Measurements from ENCODE around the gene PRKG1. TPM values are rescaled to one million over a fixed set of nuclear protein-coding genes. Genes with fewer than 3 reads are reported as not detected.

PRKG1 gene
- total RNA-seq, 2 donors from 2014 or later = 1.3 to 2.7 TPM

- Histone ChIP-seq H3K36me3 (ENCODE audit: control insufficient read depth, insufficient read depth, low read length) (no peaks in the 10 kb centered on the region), H3K4me1 (ENCODE audit: control insufficient read depth, insufficient read depth, low read length) (no peaks in the 10 kb centered on the region), H3K27ac (ENCODE audit: low read depth, low read length) (no peak overlapping the region), H3K9ac (ENCODE audit: extremely low read depth, low read length, poor library complexity, severe bottlenecking) (no peak overlapping the region), H3K27me3 (ENCODE audit: control insufficient read depth, insufficient read depth, low read length, poor library complexity, severe bottlenecking) (no peaks in the 10 kb centered on the region), H3K4me3 (ENCODE audit: low read length) (no peak overlapping the region), H3K9me3 (ENCODE audit: control insufficient read depth, low read length) (no peaks in the 10 kb centered on the region)
- TF ChIP-seq, protein P1, sequence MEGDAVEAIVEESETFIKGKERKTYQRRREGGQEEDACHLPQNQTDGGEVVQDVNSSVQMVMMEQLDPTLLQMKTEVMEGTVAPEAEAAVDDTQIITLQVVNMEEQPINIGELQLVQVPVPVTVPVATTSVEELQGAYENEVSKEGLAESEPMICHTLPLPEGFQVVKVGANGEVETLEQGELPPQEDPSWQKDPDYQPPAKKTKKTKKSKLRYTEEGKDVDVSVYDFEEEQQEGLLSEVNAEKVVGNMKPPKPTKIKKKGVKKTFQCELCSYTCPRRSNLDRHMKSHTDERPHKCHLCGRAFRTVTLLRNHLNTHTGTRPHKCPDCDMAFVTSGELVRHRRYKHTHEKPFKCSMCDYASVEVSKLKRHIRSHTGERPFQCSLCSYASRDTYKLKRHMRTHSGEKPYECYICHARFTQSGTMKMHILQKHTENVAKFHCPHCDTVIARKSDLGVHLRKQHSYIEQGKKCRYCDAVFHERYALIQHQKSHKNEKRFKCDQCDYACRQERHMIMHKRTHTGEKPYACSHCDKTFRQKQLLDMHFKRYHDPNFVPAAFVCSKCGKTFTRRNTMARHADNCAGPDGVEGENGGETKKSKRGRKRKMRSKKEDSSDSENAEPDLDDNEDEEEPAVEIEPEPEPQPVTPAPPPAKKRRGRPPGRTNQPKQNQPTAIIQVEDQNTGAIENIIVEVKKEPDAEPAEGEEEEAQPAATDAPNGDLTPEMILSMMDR (conservative IDR thresholded peaks at IDR 0.05) = no peak
- H3K4me1 Mint-ChIP-seq = peaks cover 19% of the 10 kb centered on the region
- no peak overlapping the region for H3K27ac Mint-ChIP-seq
- H3K4me3 Mint-ChIP-seq = no peak overlapping the region
- no peaks in the 10 kb centered on the region for H3K9me3 Mint-ChIP-seq
- H3K27me3 Mint-ChIP-seq (ENCODE audit: insufficient read depth) = no peaks in the 10 kb centered on the region
- 85 to 93% methylated on average over 4 of the region's 4 CpGs for WGBS, 2 experiments (ENCODE audit: insufficient coverage in 1 of 2, insufficient read length in 1 of 2)
- DNase-seq = no peak
- H3K36me3 Mint-ChIP-seq (ENCODE audit: low read depth) = no peaks in the 10 kb centered on the region
Measured at GRCh38 chr10:51086710-51087109, 12.4 kb downstream of the PRKG1 start.

- peaks cover 2% of the 10 kb centered on the region for H3K27me3 Mint-ChIP-seq (ENCODE audit: insufficient read depth)
- H3K27me3 ChIP-seq (ENCODE audit: control insufficient read depth, insufficient read depth, low read length, poor library complexity, severe bottlenecking) = no peaks in the 10 kb centered on the region
- H3K27ac ChIP-seq (ENCODE audit: low read depth, low read length) = no peak overlapping the region
- H3K4me3 Mint-ChIP-seq = no peak overlapping the region
- no peaks in the 10 kb centered on the region for H3K4me1 ChIP-seq (ENCODE audit: control insufficient read depth, insufficient read depth, low read length)
- no peak overlapping the region for H3K27ac Mint-ChIP-seq
- no peak overlapping the region for H3K9ac ChIP-seq (ENCODE audit: extremely low read depth, low read length, poor library complexity, severe bottlenecking)
- no peaks in the 10 kb centered on the region for H3K9me3 ChIP-seq (ENCODE audit: control insufficient read depth, low read length)
- no peaks in the 10 kb centered on the region for H3K36me3 Mint-ChIP-seq (ENCODE audit: low read depth)
- TF ChIP-seq, protein P1 (conservative IDR thresholded peaks at IDR 0.05) = no peak
- H3K4me1 Mint-ChIP-seq = peaks cover 21% of the 10 kb centered on the region
- H3K4me3 ChIP-seq (ENCODE audit: low read length) = no peak overlapping the region
- H3K9me3 Mint-ChIP-seq = no peaks in the 10 kb centered on the region
- no peaks in the 10 kb centered on the region for H3K36me3 ChIP-seq (ENCODE audit: control insufficient read depth, insufficient read depth, low read length)
- no peak for DNase-seq
Measured at GRCh38 chr10:51087114-51087513, 12.8 kb downstream of the PRKG1 start.

- Histone ChIP-seq H3K27ac (ENCODE audit: low read depth, low read length) (no peak overlapping the region), H3K36me3 (ENCODE audit: control insufficient read depth, insufficient read depth, low read length) (no peaks in the 10 kb centered on the region), H3K9me3 (ENCODE audit: control insufficient read depth, low read length) (no peaks in the 10 kb centered on the region), H3K4me1 (ENCODE audit: control insufficient read depth, insufficient read depth, low read length) (no peaks in the 10 kb centered on the region), H3K27me3 (ENCODE audit: control insufficient read depth, insufficient read depth, low read length, poor library complexity, severe bottlenecking) (no peaks in the 10 kb centered on the region), H3K4me3 (ENCODE audit: low read length) (no peak overlapping the region), H3K9ac (ENCODE audit: extremely low read depth, low read length, poor library complexity, severe bottlenecking) (no peak overlapping the region)
- DNase-seq = no peak
- no peak overlapping the region for H3K4me3 Mint-ChIP-seq
- peaks cover 11% of the 10 kb centered on the region for H3K4me1 Mint-ChIP-seq
- no peaks in the 10 kb centered on the region for H3K9me3 Mint-ChIP-seq
- H3K27me3 Mint-ChIP-seq (ENCODE audit: insufficient read depth) = peaks cover 2% of the 10 kb centered on the region
- H3K36me3 Mint-ChIP-seq (ENCODE audit: low read depth) = no peaks in the 10 kb centered on the region
- no peak overlapping the region for H3K27ac Mint-ChIP-seq
- TF ChIP-seq, protein P1 (conservative IDR thresholded peaks at IDR 0.05) = no peak
Measured at GRCh38 chr10:51090190-51090589, 15.9 kb downstream of the PRKG1 start.
